ENCODE measurements around the gene ZNF493. TPM values are rescaled to one million over a fixed set of nuclear protein-coding genes. Genes with fewer than 3 reads are reported as not detected.

Gene ZNF493
- total RNA-seq, 1 experiment from 2014 or later, result 26.4 TPM

- Histone ChIP-seq H2BK15ac (ENCODE audit: low read depth, low read length) (no peak overlapping the region), H3K56ac (ENCODE audit: insufficient read length, low read depth, low read length) (no peak overlapping the region), H3K27ac (ENCODE audit: insufficient read length, low read depth, low read length) (no peak overlapping the region), H2BK12ac (ENCODE audit: insufficient read length, low read depth, low read length) (no peak overlapping the region), H3K4me2 (ENCODE audit: insufficient read depth, insufficient read length, low read length) (no peak overlapping the region), H4K20me1 (ENCODE audit: control insufficient read depth, insufficient read depth, insufficient read length) (no peaks in the 10 kb centered on the region), H3K23ac (ENCODE audit: insufficient read length, low read depth, low read length) (no peak overlapping the region), H3K79me2 (ENCODE audit: insufficient read depth, low read length) (peaks cover 3% of the 10 kb centered on the region; the same call in 1 of the 2 replicates), H3K14ac (ENCODE audit: insufficient read depth, low read length) (no peak overlapping the region), H4K8ac (replicated peaks; ENCODE audit: insufficient read length, low read depth, low read length) (no peak overlapping the region), H3K79me1 (ENCODE audit: insufficient read depth, low read depth, low read length, poor library complexity, severe bottlenecking) (peaks cover 10% of the 10 kb centered on the region), H3K27me3 (ENCODE audit: insufficient read depth, low read length) (no peaks in the 10 kb centered on the region), H4K5ac (ENCODE audit: insufficient read length, low read depth, low read length) (no peak overlapping the region), H2AK5ac (ENCODE audit: insufficient read length, low read length) (no peak overlapping the region), H3K9me3 (ENCODE audit: control insufficient read depth, low read depth, low read length) (no peaks in the 10 kb centered on the region), H2BK120ac (ENCODE audit: low read depth, low read length, poor library complexity, severe bottlenecking) (no peak overlapping the region), H3K23me2 (ENCODE audit: insufficient read length, low read depth, low read length, poor library complexity, severe bottlenecking) (peaks cover 3% of the 10 kb centered on the region), H2AFZ (ENCODE audit: low read length) (no peak overlapping the region), H2BK20ac (ENCODE audit: low read depth, low read length, poor library complexity, severe bottlenecking) (no peak overlapping the region), H3K9ac (ENCODE audit: extremely low read depth, insufficient read length, low read length) (no peak overlapping the region), H3T11ph (ENCODE audit: low read length) (no peak overlapping the region), H3K18ac (ENCODE audit: insufficient read length, low read depth, low read length) (no peak overlapping the region), H3K4ac (ENCODE audit: low read depth, low read length) (no peak overlapping the region), H4K91ac (ENCODE audit: insufficient read length, low read depth, low read length) (no peak overlapping the region), H2BK5ac (ENCODE audit: insufficient read length, low read length) (no peak overlapping the region), H3K4me1 (ENCODE audit: insufficient read depth, low read length) (no peaks in the 10 kb centered on the region)
- Mint-ChIP-seq H3K4me3 (peak overlapping the region in 1 of 2 experiments; percentile 29; a peak in 1 of 5 replicates), H3K36me3 (ENCODE audit: insufficient read depth in 1 of 3, low read depth in 3 of 3) (peaks cover 39 to 47% (median 40%) of the 10 kb centered on the region in 3 experiments), H3K27me3 (ENCODE audit: low read depth) (no peaks in the 10 kb centered on the region), H3K4me1 (peaks cover 6 to 8% of the 10 kb centered on the region in 2 experiments; a peak in 2 of 4 replicates), H3K27ac (0 out of 7 replicates have a peak overlapping the region, but pooled peaks of 1 of the 3 experiments have one; percentile 46), H3K9me3 (peaks cover 3 to 24% of the 10 kb centered on the region in 2 experiments; a peak in 4 of 5 replicates)
- no CpG with 5 or more reads among the region's 5 CpGs for WGBS (ENCODE audit: extremely low coverage, insufficient read length, low lambda C conversion rate)
- TF ChIP-seq CTCF (conservative IDR thresholded peaks at IDR 0.05), result no peak
- DNase-seq, result no peak
Observed at GRCh38 chr19:21398851-21399250, 1.9 kb downstream of the ZNF493 start.
